PC-9 (cell line): ENCODE measurements around the gene EXOC4.

Experiments used
- CTCF ChIP-seq: fragments of 200-600 bp; sonication (generic); conservative IDR thresholded peaks from 2 replicates; pipeline ENCODE4 v1.6.1; 2017; ENCODE audit warnings: mixed run types, antibody characterized with exemption, mild to moderate bottlenecking, moderate library complexity
- EZH2 ChIP-seq: fragments of 200-600 bp; sonication (generic); IDR thresholded peaks from 2 replicates; pipeline ENCODE4 v1.8.0; 2017; ENCODE audit warnings: antibody characterized with exemption, low read depth

GRCh38 chr7:134022286-134022911, 769.5 kb downstream of the EXOC4 start:
- TF ChIP-seq CTCF, result no peak
- TF ChIP-seq EZH2, result no peak
